Measurements from ENCODE around the gene SPTSSA.

DNA sequence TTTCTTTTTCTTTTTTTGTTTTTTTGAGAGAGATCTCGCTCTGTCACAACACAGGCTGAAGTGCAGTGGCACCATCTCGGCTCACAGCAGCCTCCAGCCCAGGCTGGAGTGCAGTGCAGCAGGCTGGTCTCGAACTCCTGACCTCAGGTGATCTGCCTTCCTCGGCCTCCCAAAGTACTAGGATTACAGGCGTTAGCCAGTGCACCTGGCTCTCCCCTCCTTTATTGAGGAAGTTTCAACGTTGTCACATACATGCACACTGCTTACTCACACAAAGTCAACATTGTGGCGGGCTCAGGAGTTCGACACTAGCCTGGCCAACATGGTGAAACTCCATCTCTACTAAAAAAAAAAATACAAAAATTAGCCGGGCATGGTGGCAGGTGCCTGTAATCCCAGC, 45.4 kb upstream of the SPTSSA start:
- TF ChIP-seq, protein P1, sequence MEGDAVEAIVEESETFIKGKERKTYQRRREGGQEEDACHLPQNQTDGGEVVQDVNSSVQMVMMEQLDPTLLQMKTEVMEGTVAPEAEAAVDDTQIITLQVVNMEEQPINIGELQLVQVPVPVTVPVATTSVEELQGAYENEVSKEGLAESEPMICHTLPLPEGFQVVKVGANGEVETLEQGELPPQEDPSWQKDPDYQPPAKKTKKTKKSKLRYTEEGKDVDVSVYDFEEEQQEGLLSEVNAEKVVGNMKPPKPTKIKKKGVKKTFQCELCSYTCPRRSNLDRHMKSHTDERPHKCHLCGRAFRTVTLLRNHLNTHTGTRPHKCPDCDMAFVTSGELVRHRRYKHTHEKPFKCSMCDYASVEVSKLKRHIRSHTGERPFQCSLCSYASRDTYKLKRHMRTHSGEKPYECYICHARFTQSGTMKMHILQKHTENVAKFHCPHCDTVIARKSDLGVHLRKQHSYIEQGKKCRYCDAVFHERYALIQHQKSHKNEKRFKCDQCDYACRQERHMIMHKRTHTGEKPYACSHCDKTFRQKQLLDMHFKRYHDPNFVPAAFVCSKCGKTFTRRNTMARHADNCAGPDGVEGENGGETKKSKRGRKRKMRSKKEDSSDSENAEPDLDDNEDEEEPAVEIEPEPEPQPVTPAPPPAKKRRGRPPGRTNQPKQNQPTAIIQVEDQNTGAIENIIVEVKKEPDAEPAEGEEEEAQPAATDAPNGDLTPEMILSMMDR (IDR thresholded peaks at IDR 0.05; ENCODE audit: low read length) = no peak
- TF ChIP-seq EZH2 (optimal IDR thresholded peaks at IDR 0.05; ENCODE audit: low read depth, low read length) = no peak
- TF ChIP-seq EZH2phosphoT487 (IDR thresholded peaks at IDR 0.05; ENCODE audit: low read length) = no peak

All from MM.1S (cell line).